LNCaP clone FGC (cell line): Measurements from ENCODE around the gene CCDC182.

Source experiments
- DNase-seq: peaks from one replicate; pipeline ENCODE4 v3.0.0-alpha.2; 2011; ENCODE audit warnings: low read depth
- H3K4me3 ChIP-seq: 2 replicates; pipeline ENCODE4 v1.5.1; 2011; ENCODE audit warnings: mild to moderate bottlenecking, low read depth, low read length, control low read depth
- TF ChIP-seq, protein P1 (sequence below): IDR thresholded peaks from 2 replicates; pipeline ENCODE4 v1.5.1; 2012; ENCODE audit warnings: mild to moderate bottlenecking; ENCODE audit not compliant: control insufficient read depth, insufficient read depth; ENCODE audit errors: extremely low read depth

Gene CCDC182

DNA sequence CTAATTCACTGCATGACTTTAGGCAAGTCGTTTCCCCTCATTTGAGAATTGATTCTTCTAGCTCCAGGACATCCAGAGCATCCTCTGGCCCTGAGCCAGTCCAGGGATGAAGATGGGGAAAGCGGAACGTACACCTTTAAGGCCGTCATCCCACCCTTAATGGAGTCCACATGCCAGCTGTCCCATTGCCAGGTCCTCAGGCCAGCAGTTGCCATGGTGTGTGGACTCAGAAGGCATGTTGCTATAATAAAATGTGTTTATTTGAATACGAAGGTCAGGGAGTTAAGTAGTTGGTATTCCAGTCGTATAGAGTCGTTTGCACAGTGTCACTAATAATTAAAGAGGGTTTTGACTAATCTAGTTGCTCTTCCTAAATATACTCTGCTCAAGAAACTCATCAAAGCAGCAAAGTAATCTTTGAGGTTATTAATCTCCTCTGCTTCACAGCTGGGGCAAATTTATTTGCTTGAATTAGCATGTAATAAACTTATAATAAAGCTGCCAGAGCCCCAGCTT, 30.4 kb downstream of the CCDC182 start:
- no peak overlapping the region for H3K4me3 ChIP-seq
- peak; percentile 49 for DNase-seq
- TF ChIP-seq, protein P1, sequence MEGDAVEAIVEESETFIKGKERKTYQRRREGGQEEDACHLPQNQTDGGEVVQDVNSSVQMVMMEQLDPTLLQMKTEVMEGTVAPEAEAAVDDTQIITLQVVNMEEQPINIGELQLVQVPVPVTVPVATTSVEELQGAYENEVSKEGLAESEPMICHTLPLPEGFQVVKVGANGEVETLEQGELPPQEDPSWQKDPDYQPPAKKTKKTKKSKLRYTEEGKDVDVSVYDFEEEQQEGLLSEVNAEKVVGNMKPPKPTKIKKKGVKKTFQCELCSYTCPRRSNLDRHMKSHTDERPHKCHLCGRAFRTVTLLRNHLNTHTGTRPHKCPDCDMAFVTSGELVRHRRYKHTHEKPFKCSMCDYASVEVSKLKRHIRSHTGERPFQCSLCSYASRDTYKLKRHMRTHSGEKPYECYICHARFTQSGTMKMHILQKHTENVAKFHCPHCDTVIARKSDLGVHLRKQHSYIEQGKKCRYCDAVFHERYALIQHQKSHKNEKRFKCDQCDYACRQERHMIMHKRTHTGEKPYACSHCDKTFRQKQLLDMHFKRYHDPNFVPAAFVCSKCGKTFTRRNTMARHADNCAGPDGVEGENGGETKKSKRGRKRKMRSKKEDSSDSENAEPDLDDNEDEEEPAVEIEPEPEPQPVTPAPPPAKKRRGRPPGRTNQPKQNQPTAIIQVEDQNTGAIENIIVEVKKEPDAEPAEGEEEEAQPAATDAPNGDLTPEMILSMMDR = no peak

DNA sequence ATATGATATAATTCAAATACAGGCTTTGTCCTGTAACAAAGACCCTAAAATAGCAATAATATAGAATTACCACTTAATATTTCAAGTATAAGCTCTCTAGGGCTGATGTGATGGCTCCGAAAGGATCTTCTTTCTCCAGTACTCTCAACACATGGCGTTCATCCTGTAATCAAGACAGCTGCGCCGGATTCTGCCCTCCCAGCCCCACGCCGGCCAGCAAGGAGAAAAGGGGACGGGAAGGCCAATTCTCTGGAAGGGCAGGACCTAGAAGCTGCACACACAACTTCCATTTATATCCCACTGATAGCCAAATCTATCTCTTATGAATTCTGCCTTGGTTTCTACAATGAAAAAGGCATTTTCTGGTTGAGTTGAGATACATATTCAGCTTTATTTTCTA, 32.0 kb downstream of the CCDC182 start:
- TF ChIP-seq, protein P1 = no peak
- H3K4me3 ChIP-seq = no peak overlapping the region
- DNase-seq = no peak

DNA sequence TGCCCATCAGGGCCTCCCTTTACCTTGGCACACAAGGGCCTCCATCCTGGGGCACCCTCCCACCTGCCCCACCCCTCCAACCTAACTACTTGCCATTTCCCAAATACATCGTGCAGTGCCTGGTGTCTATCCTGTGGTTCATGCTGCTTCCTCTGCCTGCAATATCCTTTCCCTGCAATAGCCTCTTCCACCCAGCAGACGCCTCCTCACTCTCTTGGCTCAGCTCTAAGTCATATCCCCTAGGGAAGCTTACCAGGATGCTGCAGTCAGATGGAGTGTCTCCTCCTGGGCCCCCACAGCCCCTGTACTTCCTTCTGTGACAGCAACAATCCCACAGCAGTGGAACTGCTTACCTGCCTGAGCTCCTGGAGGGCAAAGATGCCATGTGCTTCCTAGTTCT, 36.7 kb downstream of the CCDC182 start:
- DNase-seq = no peak
- H3K4me3 ChIP-seq = no peak overlapping the region
- TF ChIP-seq, protein P1 = no peak

DNA sequence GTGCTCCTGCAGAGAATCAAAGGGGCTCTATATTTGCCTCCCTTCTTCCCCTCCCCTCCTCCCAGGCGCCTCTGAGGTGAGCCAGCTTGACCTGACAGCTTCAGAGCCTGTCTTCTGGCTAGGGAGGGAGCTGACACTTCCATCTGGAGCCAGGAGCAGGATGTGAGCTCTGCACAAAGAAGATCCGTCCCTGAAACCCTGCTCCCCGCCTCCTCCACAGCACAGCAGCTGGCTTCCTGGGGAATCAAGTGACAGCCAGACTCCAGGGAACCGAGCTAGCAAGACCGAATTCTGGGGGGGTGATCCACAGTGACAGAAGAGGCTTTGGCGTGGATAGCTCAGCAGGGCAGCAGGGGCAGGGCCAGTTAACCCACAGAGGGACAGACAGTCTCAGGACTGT, 37.2 kb downstream of the CCDC182 start:
- TF ChIP-seq, protein P1 = no peak
- no peak for DNase-seq
- H3K4me3 ChIP-seq = no peak overlapping the region

DNA sequence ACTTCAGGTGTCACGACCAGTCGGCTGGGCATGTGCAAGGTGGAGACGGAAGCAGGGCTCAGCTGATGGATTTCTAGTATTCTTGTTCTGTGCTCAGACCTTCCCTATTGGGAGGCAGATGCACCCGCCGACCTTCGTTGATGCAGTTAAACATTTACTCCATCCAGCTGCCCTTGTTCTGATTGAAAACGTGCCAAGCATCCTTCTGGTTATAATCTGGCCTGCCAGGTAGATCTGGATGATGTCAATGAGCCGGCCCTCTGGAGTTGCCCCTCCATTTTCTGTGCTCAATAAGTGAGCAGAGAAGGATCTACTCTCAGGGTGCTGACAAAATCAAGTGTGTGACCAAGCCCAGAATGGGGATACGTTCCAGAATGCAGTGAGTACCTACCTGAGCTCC, 38.3 kb downstream of the CCDC182 start:
- DNase-seq = no peak
- no peak overlapping the region for H3K4me3 ChIP-seq
- TF ChIP-seq, protein P1 = no peak

DNA sequence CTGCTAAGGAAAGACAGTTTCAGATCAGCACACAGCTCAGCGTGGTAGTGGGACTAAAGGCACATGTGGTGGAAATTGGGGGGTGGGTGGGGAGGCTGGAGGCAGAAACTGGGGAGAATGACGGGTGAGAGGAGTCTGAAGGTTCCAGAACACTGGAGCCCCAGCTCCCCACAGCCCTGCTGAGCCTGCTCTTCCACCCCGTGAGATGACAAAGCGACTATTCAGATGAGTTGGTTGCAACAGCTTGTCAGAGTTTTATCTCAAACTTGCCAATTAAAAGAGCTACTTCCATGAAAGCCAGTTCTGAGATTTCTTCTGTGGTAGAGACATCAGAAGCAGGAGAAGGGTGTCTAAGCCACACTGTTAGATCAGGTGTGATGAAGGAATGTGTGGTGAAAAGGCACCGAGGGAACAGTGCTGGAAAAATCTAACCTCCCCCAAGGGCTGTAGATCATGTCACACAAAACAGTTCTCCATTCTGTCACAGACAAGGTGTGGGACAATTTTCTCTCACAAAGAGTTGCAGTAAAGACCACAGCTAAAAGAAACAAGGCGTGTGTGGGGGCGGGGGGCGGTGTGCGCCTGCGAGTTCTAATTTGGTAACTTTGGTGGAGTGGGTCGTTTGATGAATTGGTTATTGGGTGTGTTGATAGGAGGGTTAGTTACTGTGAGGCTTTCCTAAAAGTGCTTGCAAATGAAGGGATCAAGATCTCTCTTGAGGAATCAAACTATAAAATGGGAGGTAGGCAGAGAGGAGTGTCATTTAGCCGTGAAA, 39.0 kb downstream of the CCDC182 start:
- no peak for DNase-seq
- TF ChIP-seq, protein P1 = no peak
- no peak overlapping the region for H3K4me3 ChIP-seq

DNA sequence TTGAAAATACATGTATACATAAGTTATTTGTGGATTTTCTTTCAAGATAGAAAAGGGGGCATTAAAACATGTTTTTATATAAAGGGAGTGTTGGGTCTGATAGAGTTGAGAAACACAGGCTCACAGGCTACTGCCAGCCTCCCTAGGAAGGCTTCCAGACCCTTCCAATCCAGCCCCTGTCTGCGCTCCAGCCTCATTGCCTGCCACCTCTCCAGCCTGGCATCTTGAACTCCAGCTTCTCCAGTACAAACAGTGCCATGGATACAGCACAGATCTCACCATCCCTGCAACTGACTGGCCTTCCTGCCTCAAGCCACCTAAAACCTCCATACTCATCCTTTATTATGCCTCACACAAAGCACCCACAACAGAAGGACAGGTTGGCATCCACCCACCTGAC, 40.7 kb downstream of the CCDC182 start:
- no peak overlapping the region for H3K4me3 ChIP-seq
- no peak for DNase-seq
- TF ChIP-seq, protein P1 = no peak
